ENCODE measurements around the gene FARS2.

The FARS2 gene

GRCh38 chr6:5507131-5507681 is 245.9 kb downstream of the FARS2 start:
- DNase-seq (ENCODE audit: low read depth) = no peak

DNA sequence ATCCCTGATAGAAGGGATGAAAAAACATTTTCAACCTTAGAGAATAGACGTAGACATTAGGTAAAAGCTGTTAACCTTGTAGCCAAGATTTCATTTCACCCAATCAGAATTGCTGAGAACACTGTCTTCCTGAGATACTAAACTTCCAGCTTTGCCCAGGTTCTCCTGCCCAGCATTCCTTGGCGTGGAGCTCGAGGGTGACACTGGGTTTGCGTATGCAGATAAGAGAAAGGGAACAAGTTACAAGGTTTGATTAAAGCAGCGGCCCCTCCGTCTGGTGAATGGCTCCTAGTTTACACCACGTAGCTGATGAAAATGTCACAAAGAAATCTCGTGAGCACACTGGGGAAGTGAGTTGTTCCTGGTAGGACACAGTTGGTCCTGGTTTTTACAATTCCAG is 247.8 kb downstream of the FARS2 start:
- no peak for DNase-seq (ENCODE audit: low read depth)

DNA sequence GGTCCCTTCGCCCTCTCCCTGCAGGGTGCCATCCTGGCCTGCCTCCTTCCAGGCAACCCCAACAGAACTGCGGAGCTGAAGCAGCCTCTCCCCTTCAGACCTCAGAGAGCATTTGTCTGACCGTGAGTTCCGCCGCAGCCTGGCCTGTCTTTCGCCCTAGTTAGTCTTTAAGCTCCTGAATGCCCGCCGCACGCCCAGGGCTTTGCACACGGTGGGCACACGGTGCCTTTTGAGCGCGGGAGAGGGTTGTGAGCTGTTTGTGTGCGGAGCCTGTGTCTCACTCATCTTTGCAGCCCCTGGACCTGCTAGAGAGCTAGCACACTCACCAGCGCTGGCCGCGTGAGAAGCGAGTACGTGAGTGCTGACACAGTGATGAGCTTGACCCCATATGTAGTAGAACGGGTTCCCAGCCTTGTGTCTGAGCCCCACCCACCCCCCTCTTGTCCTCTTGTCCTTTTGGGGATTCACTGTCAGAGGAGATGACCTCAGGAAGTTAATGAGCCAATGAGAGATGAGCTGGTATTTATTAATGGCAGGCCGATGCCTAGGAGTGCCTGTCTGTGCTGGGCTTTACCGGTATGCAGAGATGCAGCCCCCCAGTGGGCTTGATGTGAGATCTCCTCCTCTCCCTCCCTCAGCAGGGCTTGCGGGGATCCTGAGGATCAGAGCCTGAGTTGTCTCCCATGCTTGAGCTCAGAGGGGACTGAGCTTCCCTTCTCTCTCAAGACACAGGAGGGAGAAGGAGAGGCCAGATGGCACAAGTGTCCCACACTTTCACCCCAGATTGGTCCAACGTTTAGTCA is 249.2 kb downstream of the FARS2 start:
- DNase-seq (ENCODE audit: low read depth) = no peak

DNA sequence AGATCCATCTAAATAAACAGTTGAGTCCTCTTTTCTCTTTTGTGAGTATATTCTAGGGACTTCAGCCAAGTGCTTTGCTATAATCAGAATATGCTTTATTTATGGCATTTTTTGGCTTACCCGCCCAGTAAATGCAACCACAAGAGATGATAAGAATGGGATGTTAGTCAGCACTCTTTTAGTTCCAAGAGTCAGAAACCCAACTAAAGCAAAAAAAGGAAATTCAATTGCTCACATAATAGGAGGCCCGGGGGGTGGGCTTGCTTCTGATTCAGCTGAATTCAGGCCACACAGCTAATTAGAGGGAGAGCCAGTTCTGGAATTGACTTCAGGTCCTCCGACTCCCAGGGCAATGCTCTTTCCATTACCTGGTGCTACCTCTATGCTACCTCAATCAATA is 250.6 kb downstream of the FARS2 start:
- no peak for DNase-seq (ENCODE audit: low read depth)

GRCh38 chr6:5512422-5512821 is 251.1 kb downstream of the FARS2 start:
- DNase-seq (ENCODE audit: low read depth) = no peak

DNA sequence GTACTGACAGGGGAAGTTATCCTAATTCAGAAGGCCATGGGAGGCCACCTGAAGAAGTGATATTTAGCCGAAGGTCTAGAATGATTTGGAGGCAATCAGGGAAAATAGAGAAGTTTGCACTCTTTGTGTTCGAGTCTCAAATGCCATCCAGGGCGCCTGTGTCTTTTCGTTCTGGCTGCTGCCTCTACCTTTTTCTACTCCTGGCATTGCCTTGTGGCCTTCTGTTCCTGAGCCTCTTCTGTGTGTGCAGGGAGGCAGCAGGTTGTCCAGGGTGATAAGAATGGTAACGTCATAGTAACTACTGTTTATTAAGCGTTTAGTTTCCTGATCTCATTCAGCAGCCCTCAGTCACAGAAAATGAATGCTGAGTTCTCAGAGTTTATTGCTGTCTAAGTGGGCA is 252.1 kb downstream of the FARS2 start:
- no peak for DNase-seq (ENCODE audit: low read depth)

DNA sequence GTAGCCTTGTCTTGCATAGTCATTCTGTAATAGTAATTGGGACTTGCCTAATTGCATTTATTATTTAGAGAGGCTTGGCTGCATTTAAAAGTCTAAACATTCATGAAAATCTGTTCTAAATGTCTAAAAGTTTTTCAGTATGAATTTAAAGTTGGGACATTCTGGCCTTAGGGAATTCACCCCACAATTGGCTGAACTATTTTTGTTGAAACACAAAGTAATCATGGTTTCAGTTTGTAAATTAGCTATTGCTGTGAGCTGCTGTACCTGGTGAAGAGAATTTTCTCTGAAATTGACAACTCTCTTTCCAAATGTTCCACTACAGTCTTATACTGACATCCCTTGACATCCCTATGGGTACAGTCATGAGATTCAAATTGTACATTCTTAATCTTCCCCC is 253.0 kb downstream of the FARS2 start:
- no peak for DNase-seq (ENCODE audit: low read depth)

- DNase-seq (ENCODE audit: low read depth) = no peak
Measured at GRCh38 chr6:5515200-5515599, 253.9 kb downstream of the FARS2 start.

GRCh38 chr6:5516036-5516435 is 254.7 kb downstream of the FARS2 start:
- DNase-seq (ENCODE audit: low read depth) = no peak

- peak; percentile 5 for DNase-seq (ENCODE audit: low read depth)
Measured at GRCh38 chr6:5517796-5518195, 256.5 kb downstream of the FARS2 start.

DNA sequence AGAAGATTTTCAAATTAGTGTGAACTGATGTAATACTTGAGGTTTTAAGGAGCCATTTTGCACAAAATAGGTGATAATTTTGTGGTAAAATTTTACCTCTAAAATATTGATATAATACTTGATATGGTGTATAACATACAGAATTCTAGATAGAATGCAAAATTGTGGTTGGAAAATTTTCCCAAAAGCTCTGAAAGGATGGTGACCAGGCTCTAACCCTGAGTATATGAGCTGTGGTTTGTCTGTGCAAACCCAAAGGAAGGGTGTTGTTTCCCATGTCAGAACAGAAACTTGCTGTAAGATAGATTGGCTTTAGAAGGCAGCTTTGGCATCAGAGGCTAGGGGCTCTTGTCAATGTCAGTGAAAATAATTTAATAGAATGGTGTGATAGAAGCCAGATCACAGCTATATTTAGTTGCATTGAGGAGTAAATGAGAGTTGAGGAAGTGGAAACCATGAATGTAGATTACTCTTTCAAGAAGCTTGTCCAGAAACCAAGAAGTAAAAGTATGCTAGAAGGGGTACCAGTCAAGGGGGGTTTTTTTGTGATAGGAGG is 257.7 kb downstream of the FARS2 start:
- DNase-seq (ENCODE audit: low read depth) = no peak

GRCh38 chr6:5520796-5521195 is 259.5 kb downstream of the FARS2 start:
- DNase-seq (ENCODE audit: low read depth) = no peak

GRCh38 chr6:5521322-5521721 is 260.0 kb downstream of the FARS2 start:
- no peak for DNase-seq (ENCODE audit: low read depth)

DNA sequence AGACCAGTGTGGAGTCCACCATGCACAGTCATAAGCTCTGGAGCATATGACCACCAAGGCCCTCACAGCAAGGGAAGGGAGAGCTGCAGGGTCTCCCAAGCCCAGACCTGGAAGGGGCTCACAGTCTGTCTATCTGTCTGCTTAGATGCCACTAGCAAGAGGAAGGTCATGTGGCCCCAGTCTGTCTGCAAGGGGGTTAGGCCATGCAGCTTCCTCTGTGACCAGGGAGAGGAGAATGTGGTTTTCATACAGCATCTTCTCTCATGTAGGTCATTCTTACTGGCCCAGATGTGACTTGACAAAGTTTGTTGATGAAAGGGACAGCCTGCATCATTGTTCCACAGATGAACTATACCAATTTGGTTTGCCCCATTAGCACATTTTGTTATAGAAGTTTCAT is 260.8 kb downstream of the FARS2 start:
- no peak for DNase-seq (ENCODE audit: low read depth)

GRCh38 chr6:5524110-5524509 is 262.8 kb downstream of the FARS2 start:
- DNase-seq (ENCODE audit: low read depth) = no peak

- no peak for DNase-seq (ENCODE audit: low read depth)
Measured at GRCh38 chr6:5525209-5525608, 263.9 kb downstream of the FARS2 start.

GRCh38 chr6:5529015-5529414 is 267.7 kb downstream of the FARS2 start:
- DNase-seq (ENCODE audit: low read depth) = no peak

- DNase-seq (ENCODE audit: low read depth) = no peak
Measured at GRCh38 chr6:5529733-5530132, 268.4 kb downstream of the FARS2 start.

DNA sequence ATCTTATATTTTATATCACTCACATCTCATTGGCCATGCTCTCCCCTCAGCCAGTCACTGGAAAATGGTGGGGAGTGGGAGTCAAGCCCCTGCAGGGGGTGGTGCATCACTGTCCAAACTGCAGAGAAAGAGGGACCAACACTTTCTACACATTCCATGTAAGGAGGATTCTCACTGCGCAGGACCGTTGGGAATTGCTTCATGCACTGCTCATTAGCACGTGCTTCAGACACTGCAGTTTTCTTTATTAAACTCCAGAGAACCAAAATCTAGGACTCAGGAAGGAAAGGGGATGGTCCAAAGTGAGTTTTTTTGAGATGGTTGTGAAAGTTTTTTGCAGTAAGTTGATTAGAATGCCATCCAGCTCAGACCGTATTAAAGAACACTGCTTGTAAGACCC is 269.8 kb downstream of the FARS2 start:
- no peak for DNase-seq (ENCODE audit: low read depth)

- no peak for DNase-seq (ENCODE audit: low read depth)
Measured at GRCh38 chr6:5531853-5532375, 270.6 kb downstream of the FARS2 start.

DNA sequence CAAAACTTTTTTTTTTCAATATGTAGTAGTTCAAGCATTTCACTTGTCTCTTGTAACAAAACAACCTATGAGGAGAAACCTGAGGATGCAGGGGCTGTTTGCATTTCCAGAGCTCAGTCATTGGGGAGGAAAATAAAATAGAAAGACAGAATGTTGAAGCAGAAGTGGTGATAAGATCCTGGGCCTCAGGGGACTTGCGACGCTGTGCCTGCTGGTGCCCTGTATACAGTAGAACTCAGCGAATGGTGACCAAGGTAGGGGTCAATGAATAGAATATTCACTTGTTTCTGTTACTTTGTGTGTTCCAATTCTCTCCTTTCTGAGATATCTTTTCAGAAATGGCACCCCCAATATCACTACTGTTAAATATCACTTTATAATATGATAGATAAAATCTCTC is 271.6 kb downstream of the FARS2 start:
- no peak for DNase-seq (ENCODE audit: low read depth)

- DNase-seq (ENCODE audit: low read depth) = no peak
Measured at GRCh38 chr6:5534643-5535042, 273.3 kb downstream of the FARS2 start.

DNA sequence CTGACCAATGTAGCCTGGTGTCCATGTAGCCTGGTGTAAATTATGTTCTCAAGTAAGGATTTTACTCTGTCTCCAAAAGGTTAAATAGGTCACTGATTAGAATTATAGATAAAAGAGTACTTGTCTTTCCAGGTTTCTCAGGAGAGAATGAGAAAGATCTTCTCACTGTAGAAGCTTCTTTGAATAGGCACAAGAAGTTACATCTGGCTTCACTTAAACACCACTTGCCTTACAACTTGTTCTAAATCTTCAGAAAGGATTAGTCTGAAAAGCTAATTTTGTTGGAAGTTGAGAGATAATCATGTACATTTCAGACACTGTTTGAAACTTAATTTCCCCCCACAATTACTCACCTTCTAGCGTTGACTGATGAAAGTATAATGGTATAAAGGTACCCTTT is 275.3 kb downstream of the FARS2 start:
- DNase-seq (ENCODE audit: low read depth) = no peak

- DNase-seq (ENCODE audit: low read depth) = no peak
Measured at GRCh38 chr6:5537132-5537531, 275.8 kb downstream of the FARS2 start.
